Osteoblast (primary cell): Measurements from ENCODE around the gene UGT1A9. TPM values are rescaled to one million over a fixed set of nuclear protein-coding genes. Genes with fewer than 3 reads are reported as not detected.

ENCODE experiments used
- DNase-seq: peaks from one replicate; pipeline ENCODE4 v3.0.0; 2011; ENCODE audit warnings: low spot score, mixed read lengths; ENCODE audit not compliant: insufficient read length; ENCODE audit errors: missing footprints
- H2AFZ ChIP-seq: 2 replicates; pipeline ENCODE4 v1.6.0; 2011; ENCODE audit warnings: mild to moderate bottlenecking, low read length
- H3K27ac ChIP-seq: 2 replicates; pipeline ENCODE4 v1.5.1; 2011; ENCODE audit warnings: mild to moderate bottlenecking, low read depth, low read length, moderate library complexity
- H3K27me3 ChIP-seq: 2 replicates; pipeline ENCODE4 v1.6.0; 2012; ENCODE audit warnings: mild to moderate bottlenecking, control low read depth, inconsistent platforms, low read length, moderate library complexity; ENCODE audit not compliant: insufficient read depth
- H3K36me3 ChIP-seq: 2 replicates; pipeline ENCODE4 v1.5.1; 2011; ENCODE audit warnings: mild to moderate bottlenecking, low read length, control low read depth, moderate library complexity; ENCODE audit not compliant: insufficient read depth
- H3K4me1 ChIP-seq: 2 replicates; pipeline ENCODE4 v1.5.1; 2011; ENCODE audit warnings: mild to moderate bottlenecking, low read length, control low read depth, moderate library complexity; ENCODE audit not compliant: insufficient read depth
- H3K4me2 ChIP-seq: 2 replicates; pipeline ENCODE4 v1.6.0; 2011; ENCODE audit warnings: mild to moderate bottlenecking, low read length; ENCODE audit not compliant: insufficient read depth
- H3K4me3 ChIP-seq: fragments of 200-600 bp; sonication (generic); 3 replicates; pipeline ENCODE4 v1.5.1; 2012; ENCODE audit warnings: mild to moderate bottlenecking, low read length, inconsistent platforms; ENCODE audit not compliant: insufficient read depth
- H3K79me2 ChIP-seq: 2 replicates; pipeline ENCODE4 v1.6.0; 2012; ENCODE audit warnings: mild to moderate bottlenecking, low read length, control low read depth, inconsistent platforms; ENCODE audit not compliant: insufficient read depth
- H3K9me3 ChIP-seq: 2 replicates; pipeline ENCODE4 v1.5.1; 2011; ENCODE audit warnings: low read depth, low read length, control low read depth
- H4K20me1 ChIP-seq: 2 replicates; pipeline ENCODE4 v1.6.0; 2012; ENCODE audit warnings: mild to moderate bottlenecking, low read length, control low read depth; ENCODE audit not compliant: insufficient read depth
- CTCF ChIP-seq: IDR thresholded peaks from 2 replicates; pipeline ENCODE4 v1.5.1; 2011; ENCODE audit warnings: mild to moderate bottlenecking, low read depth, low read length, moderate library complexity; ENCODE audit errors: extremely low read depth
- total RNA-seq: library from RNA; depleted of rRNA; stranded (reverse); fragments of >200 nt; gene quantifications from 2 replicates; pipeline ENCODE4 v1.2.3, GENCODE V29; 2012

UGT1A9 gene
- total RNA-seq, 1 donor = not detected

GRCh38 chr2:233799087-233799665 is 127.5 kb downstream of the UGT1A9 start:
- Histone ChIP-seq H3K4me3 (no peak overlapping the region), H3K4me2 (no peak overlapping the region), H3K9me3 (no peaks in the 10 kb centered on the region), H3K27ac (no peak overlapping the region), H3K27me3 (peaks cover 5% of the 10 kb centered on the region), H4K20me1 (no peaks in the 10 kb centered on the region), H3K4me1 (no peaks in the 10 kb centered on the region), H2AFZ (no peak overlapping the region), H3K79me2 (no peaks in the 10 kb centered on the region), H3K36me3 (no peaks in the 10 kb centered on the region)
- TF ChIP-seq CTCF = no peak
- peak; percentile 14 for DNase-seq

- DNase-seq = peak; percentile 36
- no peak for TF ChIP-seq CTCF
- no peak overlapping the region for H3K27ac ChIP-seq
- H3K36me3 ChIP-seq = no peaks in the 10 kb centered on the region
- H3K27me3 ChIP-seq = peaks cover 6% of the 10 kb centered on the region
- H2AFZ ChIP-seq = no peak overlapping the region
- no peaks in the 10 kb centered on the region for H4K20me1 ChIP-seq
- no peaks in the 10 kb centered on the region for H3K9me3 ChIP-seq
- no peak overlapping the region for H3K4me3 ChIP-seq
- no peaks in the 10 kb centered on the region for H3K4me1 ChIP-seq
- H3K4me2 ChIP-seq = no peak overlapping the region
- H3K79me2 ChIP-seq = no peaks in the 10 kb centered on the region
These were observed 128.0 kb downstream of the UGT1A9 start for GRCh38 chr2:233799716-233800115.

GRCh38 chr2:233800208-233800607 is 128.5 kb downstream of the UGT1A9 start:
- no peaks in the 10 kb centered on the region for H3K9me3 ChIP-seq
- H3K79me2 ChIP-seq = no peaks in the 10 kb centered on the region
- peaks cover 10% of the 10 kb centered on the region for H3K27me3 ChIP-seq
- TF ChIP-seq CTCF = no peak
- no peaks in the 10 kb centered on the region for H4K20me1 ChIP-seq
- H3K4me3 ChIP-seq = no peak overlapping the region
- no peak overlapping the region for H3K27ac ChIP-seq
- peak; percentile 58 for DNase-seq
- H3K4me2 ChIP-seq = no peak overlapping the region
- H3K4me1 ChIP-seq = no peaks in the 10 kb centered on the region
- H3K36me3 ChIP-seq = no peaks in the 10 kb centered on the region
- H2AFZ ChIP-seq = no peak overlapping the region

DNA sequence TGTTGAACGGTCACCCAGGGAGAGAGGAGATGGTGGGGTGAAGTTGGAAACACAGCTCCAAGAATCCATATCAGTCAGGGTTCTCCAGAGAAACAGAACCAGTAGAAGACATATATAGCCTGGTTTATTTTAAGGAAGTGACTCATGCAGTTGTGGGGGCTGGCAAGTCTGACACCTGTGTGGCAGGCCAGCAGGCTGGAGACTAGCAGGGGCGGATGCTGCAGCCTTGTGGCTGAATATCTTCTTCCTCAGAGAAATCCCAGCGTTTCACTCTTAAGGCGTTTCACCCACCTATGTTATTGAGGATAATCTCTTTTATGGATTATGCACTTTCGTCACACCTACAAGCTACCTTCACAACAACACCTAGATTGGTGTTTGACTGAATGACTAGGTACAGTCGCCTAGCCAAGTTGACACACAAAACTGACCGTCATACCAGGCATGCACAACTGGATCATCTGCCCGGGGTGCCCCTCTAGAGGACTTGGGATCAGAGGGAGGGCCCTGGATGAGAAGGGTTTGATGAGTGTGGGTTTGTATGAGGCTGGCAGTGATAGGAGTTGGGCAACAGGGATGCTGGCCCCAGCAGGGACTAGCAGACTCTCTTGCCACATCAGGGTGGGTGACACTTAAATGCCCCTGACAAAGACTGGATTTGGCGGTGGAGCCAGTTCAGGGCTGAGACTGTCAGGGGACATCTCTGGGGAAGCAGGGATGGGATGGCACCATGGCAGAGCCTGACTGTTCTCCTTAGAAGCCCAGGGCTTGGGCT is 129.8 kb downstream of the UGT1A9 start:
- Histone ChIP-seq H3K79me2 (no peaks in the 10 kb centered on the region), H3K27me3 (peaks cover 16% of the 10 kb centered on the region), H4K20me1 (no peaks in the 10 kb centered on the region), H2AFZ (no peak overlapping the region), H3K4me1 (no peaks in the 10 kb centered on the region), H3K27ac (no peak overlapping the region), H3K4me3 (no peak overlapping the region), H3K36me3 (no peaks in the 10 kb centered on the region), H3K4me2 (no peak overlapping the region), H3K9me3 (no peaks in the 10 kb centered on the region)
- no peak for TF ChIP-seq CTCF
- peak; percentile 62 for DNase-seq
